T-helper 2 cell treated with Interferon-gamma antibody and Interleukin-4, amounts not matched to agents 100 ng/mL and 5 ng/mL, for 36 hours (primary cell): ENCODE data around the gene RPGRIP1. TPM values are rescaled to one million over a fixed set of nuclear protein-coding genes. Genes with fewer than 3 reads are reported as not detected.
"Not testable (repeated sequence)": the region's sequence is repeated elsewhere in the genome, so short reads cannot be mapped to it uniquely, and the experiment has no call there.

Source experiments
- intact Hi-C: fragments of 100-400 bp; cut with micrococcal nuclease; formaldehyde crosslinking; loops from one replicate; pipeline ENCODE4 v1.15.1; 2023
- total RNA-seq: library from RNA; stranded (reverse); gene quantifications from 2 replicates; pipeline ENCODE4 v1.2.3, GENCODE V29; 2022

RPGRIP1 gene
- total RNA-seq, 1 donor from 2014 or later = not detected

DNA sequence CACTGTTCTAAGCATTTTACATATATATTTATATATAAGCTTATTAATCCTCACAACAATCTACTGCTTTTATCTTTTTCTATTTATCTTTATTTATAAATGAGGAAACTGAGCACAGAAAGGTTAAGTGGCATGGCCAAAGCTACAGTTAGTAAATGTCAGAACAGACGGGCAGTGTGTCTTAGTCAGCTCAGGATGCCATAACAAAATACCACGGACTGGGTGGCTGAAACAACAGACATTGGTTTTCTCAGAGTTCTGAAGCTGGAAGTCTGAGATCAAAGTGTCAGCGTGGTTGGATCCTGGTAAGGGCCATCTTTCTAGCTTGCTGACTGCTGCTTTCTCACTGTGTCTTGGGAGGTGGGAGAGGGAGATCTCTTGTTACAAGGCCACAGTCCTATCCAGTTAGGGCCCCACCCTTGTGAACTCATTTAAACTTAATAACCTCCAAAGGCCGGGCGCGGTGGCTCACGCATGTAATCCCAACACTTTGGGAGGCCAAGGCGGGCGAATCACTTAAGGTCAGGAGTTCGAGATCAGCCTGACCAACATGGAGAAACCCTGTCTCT is 19.8 kb downstream of the RPGRIP1 start:
- intact Hi-C loops = no loop called here

- intact Hi-C loops = no loop called here
These were observed 21.0 kb downstream of the RPGRIP1 start for GRCh38 chr14:21300892-21301291.

DNA sequence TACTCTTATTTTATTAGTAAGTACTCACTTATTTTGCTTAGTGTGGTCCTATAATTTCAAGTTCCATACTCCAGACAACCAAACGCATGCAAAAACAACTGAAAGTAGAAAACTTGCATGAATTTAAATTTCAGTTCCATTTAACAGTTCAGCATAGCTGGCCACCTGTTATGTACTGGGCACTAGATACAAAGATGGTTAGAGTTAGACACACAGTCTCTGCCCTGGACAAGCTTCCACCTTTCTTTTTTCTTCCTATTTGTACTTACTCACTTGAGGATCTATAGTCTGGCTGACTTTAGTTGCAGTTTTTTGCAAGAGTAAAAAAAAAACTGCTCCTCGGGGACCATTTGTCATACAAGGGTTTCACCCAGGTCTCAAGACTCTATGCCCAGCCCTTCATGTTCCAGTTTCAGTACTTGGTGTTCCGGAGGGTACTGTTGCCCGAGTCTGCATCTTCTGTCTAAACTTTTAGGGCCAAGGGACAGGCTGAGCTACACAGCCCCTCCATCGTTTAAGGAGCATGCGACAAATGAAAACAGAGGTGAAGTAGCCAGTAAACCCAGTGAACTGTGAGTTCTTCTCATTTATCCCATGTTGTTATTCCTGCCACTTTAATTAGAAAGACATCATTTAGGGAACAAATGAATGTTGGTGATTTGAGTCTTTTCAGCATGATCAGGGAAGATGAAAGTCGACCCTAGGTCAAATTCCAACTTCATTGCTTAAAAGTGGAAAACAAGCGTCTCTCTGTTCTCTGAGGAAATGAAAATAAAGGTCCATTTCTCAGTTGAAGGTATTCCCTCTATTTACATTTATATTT is 22.3 kb downstream of the RPGRIP1 start:
- intact Hi-C loops = no loop called here

- intact Hi-C loops = not testable (repeated sequence)
These were observed 22.9 kb downstream of the RPGRIP1 start for GRCh38 chr14:21302836-21303140.

- intact Hi-C loops = loop anchor here (1.0 to 2.0 kb wide), 2 partner anchors 38 to 77 kb away; partner anchors contain the start of genes HNRNPC and SUPT16H
These were observed 27.8 kb downstream of the RPGRIP1 start for GRCh38 chr14:21307637-21308036.

GRCh38 chr14:21308132-21308478 is 28.2 kb downstream of the RPGRIP1 start:
- intact Hi-C loops = loop anchor here (1.0 to 2.0 kb wide), 2 partner anchors 39 to 77 kb away; partner anchors contain the start of genes HNRNPC and SUPT16H

DNA sequence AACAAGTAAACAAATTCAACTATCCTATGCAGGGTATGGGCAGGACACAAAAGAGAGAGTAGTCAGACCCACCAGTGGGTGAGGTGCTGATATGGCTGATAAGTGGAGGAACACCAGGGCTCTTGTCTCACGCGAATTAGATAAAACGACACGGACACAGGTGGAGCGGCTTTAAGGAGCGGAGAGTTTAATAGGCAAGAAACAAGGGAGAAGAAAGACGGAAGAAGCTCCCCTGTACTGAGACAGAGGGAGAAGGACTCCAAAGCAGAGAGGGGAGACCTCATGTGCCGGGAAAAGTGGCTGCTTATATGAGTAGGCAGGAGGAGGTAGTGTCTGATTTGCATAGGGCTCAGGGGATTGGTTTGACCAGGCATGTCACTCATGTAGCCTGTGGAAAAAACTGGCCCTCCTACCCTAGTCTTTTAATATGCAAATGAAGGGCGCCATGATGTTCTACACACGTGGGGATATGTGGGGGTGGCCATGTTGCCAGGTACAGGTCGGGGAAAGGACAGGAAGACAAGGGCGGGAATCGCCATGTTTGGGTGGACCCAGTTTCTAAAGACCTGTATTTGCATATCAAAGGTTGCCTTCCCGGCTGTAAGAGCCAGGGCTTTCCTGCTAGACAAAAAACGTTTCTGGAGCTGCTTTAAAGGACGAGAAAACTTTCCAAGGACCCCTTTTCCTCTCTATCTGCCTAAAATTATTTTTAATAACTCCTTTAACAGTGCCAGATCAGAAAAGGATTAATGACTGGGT is 28.8 kb downstream of the RPGRIP1 start:
- intact Hi-C loops = loop anchor here (1.0 to 2.0 kb wide), 2 partner anchors 39 to 76 kb away; partner anchors contain the start of genes HNRNPC and SUPT16H

- intact Hi-C loops = loop anchor here (2.0 kb wide), 1 partner anchor 76 kb away; the partner anchor contains the start of gene SUPT16H
These were observed 29.4 kb downstream of the RPGRIP1 start for GRCh38 chr14:21309238-21309636.

- intact Hi-C loops = loop anchor here (2.0 kb wide), 1 partner anchor 75 kb away; the partner anchor contains the start of gene SUPT16H
These were observed 30.1 kb downstream of the RPGRIP1 start for GRCh38 chr14:21309956-21310355.

GRCh38 chr14:21311614-21312013 is 31.7 kb downstream of the RPGRIP1 start:
- intact Hi-C loops = no loop called here

GRCh38 chr14:21313512-21313911 is 33.6 kb downstream of the RPGRIP1 start:
- intact Hi-C loops = no loop called here

- intact Hi-C loops = no loop called here
These were observed 37.5 kb downstream of the RPGRIP1 start for GRCh38 chr14:21317398-21317797.

DNA sequence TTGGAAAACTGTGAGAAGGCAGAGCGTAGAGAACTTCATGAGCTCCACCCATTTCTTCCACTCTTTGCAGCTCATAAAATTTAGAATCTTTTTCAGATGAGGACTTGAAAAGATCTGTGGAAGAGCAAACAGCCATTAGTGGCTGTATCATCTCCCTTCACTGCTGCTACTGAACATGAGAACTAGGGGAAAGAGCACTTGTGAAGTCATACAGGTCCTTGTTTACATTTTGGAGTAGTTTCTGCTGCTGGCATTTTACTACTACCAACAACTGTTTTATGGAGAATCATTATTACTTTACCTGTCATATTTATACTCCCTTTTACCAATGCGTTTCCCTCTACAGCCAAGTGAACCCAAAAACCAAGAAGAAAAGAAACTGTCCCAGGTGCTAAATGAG is 41.0 kb downstream of the RPGRIP1 start:
- intact Hi-C loops = no loop called here

GRCh38 chr14:21322716-21323115 is 42.8 kb downstream of the RPGRIP1 start:
- intact Hi-C loops = no loop called here

DNA sequence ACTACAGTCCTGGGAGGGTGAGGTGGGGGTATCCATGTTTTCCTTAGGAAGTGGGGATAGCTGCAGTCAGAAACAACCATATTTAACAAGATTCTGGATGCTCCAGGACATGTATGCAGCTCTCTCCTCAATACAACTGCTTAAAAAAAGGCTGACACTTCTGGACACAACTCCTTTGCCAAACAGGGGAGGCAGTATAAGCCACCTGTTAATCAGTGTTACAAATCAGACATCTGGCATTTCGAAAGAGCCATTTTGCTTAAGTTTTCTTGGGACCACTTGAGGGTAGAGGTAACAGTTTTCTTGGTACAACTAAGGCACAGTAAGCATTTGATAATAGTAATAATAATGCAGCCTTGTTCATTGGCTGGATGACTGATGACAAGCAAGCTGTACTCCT is 47.1 kb downstream of the RPGRIP1 start:
- intact Hi-C loops = no loop called here

Other genes starting within 250 kb of the RPGRIP1 start
- gene TPPP2, start 249.9 kb upstream of the RPGRIP1 start, total RNA-seq = not detected in 2 replicates
- gene RNASE13, start 245.3 kb upstream of the RPGRIP1 start, total RNA-seq = not detected in 2 replicates
- not detected in 2 replicates for gene RNASE7, start 237.7 kb upstream of the RPGRIP1 start, total RNA-seq
- gene RNASE8, start 222.3 kb upstream of the RPGRIP1 start, total RNA-seq = not detected in 2 replicates
- gene ARHGEF40, start 209.8 kb upstream of the RPGRIP1 start, total RNA-seq = not detected in 2 replicates
- gene ZNF219, start 181.4 kb upstream of the RPGRIP1 start, total RNA-seq = 5.5 and 7.3 TPM in 2 replicates
- gene TMEM253, start 179.0 kb upstream of the RPGRIP1 start, total RNA-seq = not detected in 2 replicates
- gene OR5AU1, start 124.0 kb upstream of the RPGRIP1 start, total RNA-seq = not detected in 2 replicates
- 734 and 763 TPM in 2 replicates for gene HNRNPC, start 10.6 kb upstream of the RPGRIP1 start, total RNA-seq
- gene SUPT16H, start 103.9 kb downstream of the RPGRIP1 start, total RNA-seq = 130 and 137 TPM in 2 replicates
- gene CHD8, start 176.0 kb downstream of the RPGRIP1 start, total RNA-seq = 129 and 136 TPM in 2 replicates
- 26.3 and 28.2 TPM in 2 replicates for gene RAB2B, start 196.9 kb downstream of the RPGRIP1 start, total RNA-seq
- 72.4 and 73.3 TPM in 2 replicates for gene TOX4, start 197.1 kb downstream of the RPGRIP1 start, total RNA-seq
- gene METTL3, start 231.3 kb downstream of the RPGRIP1 start, total RNA-seq = 73.2 and 76.5 TPM in 2 replicates
- gene SALL2, start 246.3 kb downstream of the RPGRIP1 start, total RNA-seq = 2.1 and 2.2 TPM in 2 replicates